ENCODE data around the gene NOVA2. TPM values are rescaled to one million over a fixed set of nuclear protein-coding genes. Genes with fewer than 3 reads are reported as not detected.

The NOVA2 gene
- total RNA-seq, 4 donors from 2014 or later: 0.74 to 10.9 (median 3.8) TPM

DNA sequence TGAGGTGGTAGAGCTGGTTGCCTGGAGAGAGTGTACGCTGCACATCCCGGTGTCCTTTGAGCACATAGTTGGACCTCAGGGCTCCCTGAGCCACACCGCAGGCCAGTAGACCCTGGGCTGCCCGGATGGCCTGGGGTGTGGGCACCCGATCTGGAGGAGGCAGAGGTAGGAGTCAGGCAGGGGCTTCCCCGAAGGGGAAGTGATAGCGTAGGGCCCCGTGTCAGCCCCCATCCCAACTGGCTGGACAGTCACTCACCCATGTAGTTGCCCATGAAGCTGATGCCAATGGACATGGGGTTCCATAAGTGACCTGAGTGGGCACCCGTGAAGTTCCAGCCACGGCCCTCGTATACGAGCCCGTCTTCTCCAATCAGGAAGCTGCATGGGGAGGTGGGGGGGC, 45.6 kb upstream of the NOVA2 start:
- TF ChIP-seq, protein P1, sequence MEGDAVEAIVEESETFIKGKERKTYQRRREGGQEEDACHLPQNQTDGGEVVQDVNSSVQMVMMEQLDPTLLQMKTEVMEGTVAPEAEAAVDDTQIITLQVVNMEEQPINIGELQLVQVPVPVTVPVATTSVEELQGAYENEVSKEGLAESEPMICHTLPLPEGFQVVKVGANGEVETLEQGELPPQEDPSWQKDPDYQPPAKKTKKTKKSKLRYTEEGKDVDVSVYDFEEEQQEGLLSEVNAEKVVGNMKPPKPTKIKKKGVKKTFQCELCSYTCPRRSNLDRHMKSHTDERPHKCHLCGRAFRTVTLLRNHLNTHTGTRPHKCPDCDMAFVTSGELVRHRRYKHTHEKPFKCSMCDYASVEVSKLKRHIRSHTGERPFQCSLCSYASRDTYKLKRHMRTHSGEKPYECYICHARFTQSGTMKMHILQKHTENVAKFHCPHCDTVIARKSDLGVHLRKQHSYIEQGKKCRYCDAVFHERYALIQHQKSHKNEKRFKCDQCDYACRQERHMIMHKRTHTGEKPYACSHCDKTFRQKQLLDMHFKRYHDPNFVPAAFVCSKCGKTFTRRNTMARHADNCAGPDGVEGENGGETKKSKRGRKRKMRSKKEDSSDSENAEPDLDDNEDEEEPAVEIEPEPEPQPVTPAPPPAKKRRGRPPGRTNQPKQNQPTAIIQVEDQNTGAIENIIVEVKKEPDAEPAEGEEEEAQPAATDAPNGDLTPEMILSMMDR (IDR thresholded peaks at IDR 0.05): no peak
- DNase-seq (ENCODE audit: low spot score): no peak
- ATAC-seq (ENCODE audit: low FRiP score): no peak

DNA sequence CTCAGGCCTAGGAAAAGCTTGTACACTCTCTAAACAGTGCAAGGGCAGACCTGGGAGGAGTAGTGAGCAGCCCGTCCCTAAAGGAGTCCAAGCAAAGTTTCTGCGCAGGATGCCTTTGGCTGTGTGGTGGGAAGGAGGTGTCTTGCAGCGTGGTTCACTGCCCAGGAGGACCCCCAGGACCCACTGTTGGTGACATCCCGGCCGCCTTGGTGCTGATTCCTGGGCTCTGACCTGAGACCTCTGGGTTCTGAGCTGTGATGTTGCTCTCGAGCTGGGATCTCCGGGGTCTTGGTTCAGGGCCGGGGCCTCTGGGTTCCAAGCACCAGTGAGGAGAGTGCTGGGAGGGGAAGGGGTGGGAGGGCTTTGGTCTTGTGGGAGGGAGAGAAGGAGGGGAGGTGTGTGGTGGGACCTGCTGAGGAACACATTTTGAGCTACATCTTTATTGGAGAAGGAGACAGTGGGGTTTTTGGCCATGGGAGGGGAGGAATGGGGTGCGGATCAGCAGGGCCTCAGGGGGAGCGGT, 45.1 kb upstream of the NOVA2 start:
- DNase-seq (ENCODE audit: low spot score) (no peak), ATAC-seq (ENCODE audit: low FRiP score) (no peak)
- TF ChIP-seq, protein P1 (IDR thresholded peaks at IDR 0.05): no peak

DNA sequence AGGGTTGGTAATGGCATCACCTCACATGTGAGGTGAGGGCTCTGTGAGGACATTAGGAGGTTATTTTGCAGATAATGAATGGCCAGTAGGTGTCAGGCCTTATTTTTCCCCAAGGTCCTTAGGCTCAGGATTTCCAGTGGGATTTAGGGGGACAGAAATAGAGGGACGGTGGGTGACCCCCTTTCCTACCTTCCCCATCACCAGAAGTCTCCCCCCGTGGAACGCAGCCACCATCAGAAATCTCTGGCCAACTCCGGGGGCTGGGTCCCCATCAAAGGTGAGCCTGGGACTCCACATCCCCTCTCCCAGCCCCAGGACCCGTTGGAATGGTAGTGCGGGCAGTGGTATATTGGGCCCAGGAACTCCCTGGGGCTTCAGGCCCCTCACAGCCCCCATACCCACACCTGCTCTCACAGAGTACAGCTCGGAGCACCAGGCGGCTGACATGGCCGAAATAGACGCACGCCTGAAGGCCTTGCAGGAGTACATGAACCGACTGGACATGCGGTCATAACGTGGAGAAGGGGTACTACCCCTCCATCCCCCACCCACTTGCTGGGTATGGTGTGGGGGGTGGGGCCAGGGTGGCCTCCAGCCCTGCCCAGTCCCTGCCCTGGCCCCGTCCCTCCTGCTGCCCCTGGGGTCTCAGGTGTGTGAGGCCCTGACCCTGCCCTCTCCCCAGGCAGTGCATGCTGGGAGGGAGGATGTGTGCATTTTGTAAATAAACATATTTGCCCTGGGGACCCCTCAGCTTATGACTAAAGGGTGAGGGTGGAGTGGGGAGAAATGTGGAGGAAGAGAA, 44.4 kb upstream of the NOVA2 start:
- ATAC-seq (ENCODE audit: low FRiP score) (no peak), DNase-seq (ENCODE audit: low spot score) (no peak)
- TF ChIP-seq, protein P1 (IDR thresholded peaks at IDR 0.05): no peak

DNA sequence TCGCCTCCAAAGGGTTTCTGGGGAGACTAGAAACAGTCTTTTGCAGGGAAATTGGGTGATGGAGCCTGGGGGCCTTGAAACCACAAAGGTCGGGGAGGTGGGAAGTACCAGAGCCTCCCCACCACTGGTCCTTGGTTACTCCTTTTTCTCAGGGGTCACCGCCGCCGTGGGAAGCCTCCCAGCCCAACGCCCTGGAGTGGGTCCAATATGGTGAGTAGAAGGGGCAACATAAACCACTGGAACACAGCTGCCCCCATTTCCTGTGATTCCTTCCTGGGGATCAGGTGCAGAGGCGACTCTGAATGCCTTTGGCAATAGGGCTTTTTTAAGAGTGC, 43.4 kb upstream of the NOVA2 start:
- ATAC-seq (ENCODE audit: low FRiP score) (no peak), DNase-seq (ENCODE audit: low spot score) (no peak)
- TF ChIP-seq, protein P1 (IDR thresholded peaks at IDR 0.05): no peak

DNA sequence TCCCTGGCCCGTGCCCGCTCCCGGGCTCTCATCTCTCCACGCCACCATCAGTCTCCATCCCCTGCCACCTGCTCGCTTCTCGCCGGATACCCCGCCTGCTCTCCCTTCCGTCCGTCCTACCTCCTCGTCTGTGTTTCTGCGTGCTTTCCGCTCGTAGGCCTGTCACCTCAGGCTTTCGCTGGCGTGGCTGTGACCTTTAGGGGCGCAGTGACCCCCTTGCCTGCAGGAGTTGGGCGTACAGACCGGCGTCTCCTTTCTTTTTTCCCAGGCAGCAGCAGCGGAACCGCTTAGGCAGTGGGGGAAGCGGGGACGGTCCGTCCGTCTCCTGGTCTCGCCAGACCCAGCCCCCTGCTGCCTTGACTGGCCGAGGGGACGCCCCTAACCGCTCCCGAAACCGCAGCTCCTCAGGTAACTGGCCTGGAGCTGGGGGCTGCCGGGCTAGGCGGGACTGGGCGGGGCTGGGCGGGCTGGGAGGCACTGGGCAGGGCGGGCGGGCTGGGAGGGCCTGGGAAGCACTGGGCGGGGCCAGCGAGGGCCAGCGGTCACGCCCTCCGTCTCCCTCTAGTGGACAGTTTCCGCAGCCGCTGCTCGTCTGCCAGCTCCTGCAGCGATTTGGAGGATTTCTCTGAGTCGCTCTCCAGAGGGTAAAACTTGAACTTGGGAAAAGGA, 42.9 kb upstream of the NOVA2 start:
- TF ChIP-seq, protein P1 (IDR thresholded peaks at IDR 0.05): peak in 1 of 3 donors; percentile 11
- peak; percentile 36 for DNase-seq (ENCODE audit: low spot score)
- ATAC-seq (ENCODE audit: low FRiP score): peak; percentile 61

DNA sequence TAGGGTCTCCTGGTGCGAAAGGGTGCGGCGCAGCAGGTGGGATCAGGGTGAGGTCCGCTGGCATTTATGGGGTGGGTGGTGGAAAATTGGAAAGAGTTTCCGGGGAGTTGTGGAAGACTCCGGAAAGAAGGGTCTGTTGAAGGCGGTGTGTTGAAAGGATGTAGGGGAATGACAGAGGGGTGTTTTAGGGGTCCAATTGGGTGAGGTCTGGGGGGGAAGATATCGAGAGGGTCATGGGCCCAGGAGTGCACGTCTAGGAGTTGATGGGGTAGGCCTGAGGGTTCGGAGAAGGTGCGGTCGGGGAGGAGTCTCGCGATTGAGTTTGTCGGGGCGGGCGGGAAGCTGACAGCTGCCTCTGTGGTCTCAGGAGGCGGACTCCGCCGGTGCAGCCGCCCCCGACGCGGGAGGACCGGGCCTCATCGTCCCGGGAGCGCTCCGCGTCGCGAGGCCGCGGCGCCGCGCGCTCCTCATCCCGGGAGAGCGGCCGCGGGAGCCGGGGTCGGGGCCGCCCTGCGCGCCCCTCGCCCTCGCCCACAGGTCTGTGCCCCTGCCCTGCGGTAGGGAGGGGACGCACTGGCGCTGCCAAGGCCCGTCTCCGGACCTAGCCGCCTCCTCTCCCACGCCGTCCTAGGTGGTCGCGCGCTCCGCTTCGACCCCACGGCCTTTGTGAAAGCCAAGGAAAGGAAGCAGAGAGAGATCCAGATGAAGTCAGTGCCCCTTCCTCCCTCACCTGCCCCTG, 42.2 kb upstream of the NOVA2 start:
- TF ChIP-seq, protein P1 (IDR thresholded peaks at IDR 0.05): no peak
- peak; percentile 41 for ATAC-seq (ENCODE audit: low FRiP score)
- DNase-seq (ENCODE audit: low spot score): no peak
